Fibroblast of mammary gland (primary cell): ENCODE results near the gene BTF3.
A peak's percentile ranks its signal among the peaks of the same experiment; 100 is the strongest.
"Not testable (repeated sequence)": the region's sequence is repeated elsewhere in the genome, so short reads cannot be mapped to it uniquely, and the experiment has no call there.

Source experiments
- DNase-seq: peaks from one replicate; pipeline ENCODE4 v3.0.0-alpha.2; 2010; ENCODE audit warnings: low read depth
- H3K4me3 ChIP-seq: 2 replicates; pipeline ENCODE4 v1.5.1; 2011; ENCODE audit warnings: low read depth, mild to moderate bottlenecking, low read length, moderate library complexity; ENCODE audit not compliant: control insufficient read depth
- TF ChIP-seq, protein P1 (sequence below): conservative IDR thresholded peaks from 2 replicates; pipeline ENCODE4 v1.5.1; 2011; ENCODE audit warnings: low read depth, low read length, inconsistent platforms; ENCODE audit not compliant: control insufficient read depth, insufficient read depth

Gene BTF3

DNA sequence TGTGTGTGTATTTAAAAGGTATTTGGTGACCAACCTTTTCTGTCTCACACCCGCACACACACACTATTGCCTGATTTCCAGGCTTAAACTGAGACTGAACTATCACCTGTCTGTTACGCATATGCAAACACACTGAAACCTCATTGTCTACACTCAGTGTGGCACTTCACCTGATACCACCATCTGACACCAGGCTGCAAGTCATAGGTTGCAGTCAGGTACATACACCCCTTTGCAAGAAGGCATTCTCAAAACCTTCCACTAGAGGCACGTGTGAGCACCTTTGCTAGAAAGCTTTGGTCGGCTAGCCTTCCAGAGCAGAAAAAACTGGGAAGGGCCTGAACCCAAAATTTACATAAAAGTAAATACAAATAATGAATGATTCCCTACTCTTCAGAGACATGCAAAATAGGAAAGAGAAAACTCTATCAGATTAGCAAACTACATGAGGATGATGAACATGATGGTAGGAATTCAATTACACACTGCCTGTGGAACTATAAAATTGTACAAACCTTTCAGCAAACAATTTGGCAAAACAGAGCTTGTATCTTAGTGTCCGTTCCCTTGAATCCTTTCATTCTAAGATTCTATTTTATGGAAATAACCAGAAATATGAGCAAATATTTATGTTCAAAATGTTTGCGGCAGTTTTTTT, 43.7 kb upstream of the BTF3 start:
- H3K4me3 ChIP-seq: no peak overlapping the region
- TF ChIP-seq, protein P1, sequence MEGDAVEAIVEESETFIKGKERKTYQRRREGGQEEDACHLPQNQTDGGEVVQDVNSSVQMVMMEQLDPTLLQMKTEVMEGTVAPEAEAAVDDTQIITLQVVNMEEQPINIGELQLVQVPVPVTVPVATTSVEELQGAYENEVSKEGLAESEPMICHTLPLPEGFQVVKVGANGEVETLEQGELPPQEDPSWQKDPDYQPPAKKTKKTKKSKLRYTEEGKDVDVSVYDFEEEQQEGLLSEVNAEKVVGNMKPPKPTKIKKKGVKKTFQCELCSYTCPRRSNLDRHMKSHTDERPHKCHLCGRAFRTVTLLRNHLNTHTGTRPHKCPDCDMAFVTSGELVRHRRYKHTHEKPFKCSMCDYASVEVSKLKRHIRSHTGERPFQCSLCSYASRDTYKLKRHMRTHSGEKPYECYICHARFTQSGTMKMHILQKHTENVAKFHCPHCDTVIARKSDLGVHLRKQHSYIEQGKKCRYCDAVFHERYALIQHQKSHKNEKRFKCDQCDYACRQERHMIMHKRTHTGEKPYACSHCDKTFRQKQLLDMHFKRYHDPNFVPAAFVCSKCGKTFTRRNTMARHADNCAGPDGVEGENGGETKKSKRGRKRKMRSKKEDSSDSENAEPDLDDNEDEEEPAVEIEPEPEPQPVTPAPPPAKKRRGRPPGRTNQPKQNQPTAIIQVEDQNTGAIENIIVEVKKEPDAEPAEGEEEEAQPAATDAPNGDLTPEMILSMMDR: peak; percentile 85
- peak; percentile 58 for DNase-seq

DNA sequence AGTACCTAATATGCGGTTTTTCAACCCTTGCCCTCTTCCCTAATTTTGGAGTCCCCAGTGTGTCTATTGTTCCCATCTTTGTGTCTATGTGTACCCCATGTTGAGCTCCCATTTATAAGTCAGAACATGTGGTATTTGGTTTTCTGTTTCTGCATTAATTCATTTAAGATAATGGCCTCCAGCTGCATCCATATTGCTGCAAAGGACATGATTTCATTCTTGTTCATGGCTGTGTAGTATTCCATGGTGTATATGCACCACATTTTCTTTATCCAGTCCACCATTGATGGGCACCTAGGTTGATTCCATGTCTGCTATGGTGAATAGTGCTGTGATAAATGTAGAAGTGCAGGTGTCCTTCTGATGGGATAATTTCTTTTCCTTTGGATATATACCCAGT, 41.8 kb upstream of the BTF3 start:
- H3K4me3 ChIP-seq, DNase-seq: not testable (repeated sequence)

DNA sequence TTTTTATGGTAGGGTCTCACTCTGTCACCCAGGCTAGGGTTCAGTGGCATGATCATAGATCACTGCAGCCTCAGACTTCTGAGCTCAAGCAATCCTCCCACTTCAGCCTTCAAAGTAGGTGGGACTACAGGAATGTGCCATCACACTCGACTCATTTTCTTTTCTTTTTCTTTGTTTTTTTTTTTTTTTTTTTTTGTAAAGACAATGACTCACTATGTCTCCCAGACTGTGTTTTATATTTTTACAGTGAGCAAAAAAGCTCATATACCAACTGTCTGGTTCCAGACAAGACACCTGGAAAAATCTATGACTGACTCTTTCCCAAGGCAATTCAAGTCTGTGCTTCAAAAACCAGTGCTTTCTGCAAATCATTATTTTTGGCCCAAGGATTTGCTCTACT, 38.9 kb upstream of the BTF3 start:
- no peak overlapping the region for H3K4me3 ChIP-seq

DNA sequence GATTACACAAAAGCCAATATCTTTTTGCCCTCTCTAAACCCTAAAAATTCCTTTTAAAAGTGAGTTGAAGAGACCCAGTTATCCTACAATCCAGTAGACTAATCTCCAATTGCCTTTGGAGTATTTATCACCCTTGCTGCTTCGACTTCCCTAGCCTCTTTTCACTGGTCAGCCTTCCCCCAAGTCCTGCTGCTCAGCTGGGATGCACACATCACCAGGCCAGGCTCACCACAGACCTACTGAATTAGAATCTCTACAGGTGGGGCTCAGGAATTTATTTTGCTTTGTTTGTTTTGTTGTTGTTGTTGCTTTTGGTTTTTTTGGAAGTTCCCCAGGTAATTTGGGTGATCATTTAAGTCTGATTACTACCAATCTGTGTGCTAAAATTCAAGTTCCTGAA, 38.1 kb upstream of the BTF3 start:
- H3K4me3 ChIP-seq: no peak overlapping the region
- no peak for DNase-seq
- TF ChIP-seq, protein P1: no peak

More for the DNA sequence above, 38.9 kb upstream of the BTF3 start:
- no peak for DNase-seq
- TF ChIP-seq, protein P1: no peak

DNA sequence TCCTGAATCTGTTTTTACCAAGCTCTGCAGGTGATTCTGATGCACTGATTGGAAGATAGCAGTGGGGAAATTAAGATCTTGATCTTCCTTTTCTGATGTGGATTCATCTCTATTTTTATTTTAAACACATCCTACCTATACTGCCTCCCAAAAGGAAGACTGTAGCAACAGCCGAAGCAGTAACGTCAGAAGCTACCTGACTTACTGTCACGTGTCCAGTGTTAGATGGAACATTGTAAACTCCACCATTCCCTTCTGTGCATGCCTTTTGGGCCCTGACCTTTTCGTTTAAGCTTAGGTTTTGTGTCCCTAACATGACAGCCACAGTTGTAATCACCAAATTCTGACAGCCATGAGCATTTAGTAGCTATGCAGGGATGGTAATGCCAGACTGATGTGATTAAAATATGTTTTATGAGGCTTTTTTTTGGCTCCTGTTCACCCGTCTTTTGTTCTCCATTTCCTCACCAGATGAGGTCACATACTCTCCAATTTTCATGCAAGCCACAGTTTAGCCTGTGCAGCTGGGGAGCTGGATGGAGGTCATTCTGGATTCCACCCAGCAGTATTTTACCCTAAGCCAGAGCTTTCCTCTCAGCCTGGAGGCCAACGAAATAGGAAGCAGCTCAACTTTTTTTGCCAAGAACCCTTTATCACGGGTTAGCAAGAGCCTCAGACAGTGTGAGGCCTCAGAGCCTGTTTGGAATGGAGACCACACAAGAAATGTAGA, 34.1 kb upstream of the BTF3 start:
- H3K4me3 ChIP-seq: no peak overlapping the region
- DNase-seq: peak; percentile 33
- TF ChIP-seq, protein P1: no peak

DNA sequence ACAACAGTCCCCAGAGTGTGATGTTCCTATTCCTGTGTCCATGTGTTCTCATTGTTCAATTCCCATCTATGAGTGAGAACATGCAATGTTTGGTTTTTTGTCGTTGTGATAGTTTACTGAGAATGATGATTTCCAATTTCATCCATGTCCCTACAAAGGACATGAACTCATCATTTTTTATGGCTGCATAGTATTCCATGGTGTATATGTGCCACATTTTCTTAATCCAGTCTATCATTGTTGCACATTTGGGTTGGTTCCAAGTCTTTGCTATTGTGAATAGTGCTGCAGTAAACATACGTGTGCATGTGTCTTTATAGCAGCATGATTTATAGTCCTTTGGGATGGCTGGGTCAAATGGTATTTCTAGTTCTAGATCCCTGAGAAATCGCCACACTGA, 29.6 kb upstream of the BTF3 start:
- DNase-seq, H3K4me3 ChIP-seq: not testable (repeated sequence)

DNA sequence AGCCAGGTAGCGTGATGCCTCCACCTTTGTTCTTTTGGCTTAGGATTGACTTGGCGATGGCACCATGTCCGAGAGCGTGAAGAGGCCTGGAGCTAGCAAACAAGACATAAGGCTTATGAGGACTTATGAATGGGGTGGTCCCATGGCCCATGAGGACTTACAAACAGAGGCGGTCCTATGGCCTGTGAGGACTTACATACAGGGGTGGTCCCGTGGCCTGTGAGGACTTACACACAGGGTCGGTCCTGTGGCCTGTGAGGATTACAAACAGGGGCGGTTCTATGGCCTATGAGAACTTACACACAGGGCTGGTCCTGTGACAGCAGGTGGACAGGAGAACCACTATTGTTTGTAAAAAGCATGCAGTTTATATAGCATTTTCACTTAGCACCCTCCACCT, 28.4 kb upstream of the BTF3 start:
- TF ChIP-seq, protein P1: no peak

DNA sequence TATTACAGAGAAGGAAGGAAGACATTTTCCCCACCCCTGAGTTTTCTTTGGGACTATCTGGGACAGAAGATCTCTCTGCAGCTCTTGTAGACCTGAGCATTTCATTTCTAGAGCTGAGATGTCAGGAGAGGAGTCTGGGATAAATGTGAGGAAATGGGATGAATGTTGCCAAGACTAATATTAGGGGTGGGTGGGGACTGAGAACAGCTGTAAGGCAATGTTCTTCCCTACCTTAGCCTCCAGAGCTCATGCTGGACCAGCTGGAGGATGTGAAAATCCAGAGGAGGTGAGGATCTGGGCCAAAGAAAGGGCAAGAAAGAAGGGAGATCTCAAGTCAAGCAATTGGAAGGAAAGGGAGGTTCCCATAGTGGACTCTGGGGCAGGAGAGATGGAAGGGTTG, 26.6 kb upstream of the BTF3 start:
- TF ChIP-seq, protein P1: no peak

More for the DNA sequence above, 28.4 kb upstream of the BTF3 start:
- H3K4me3 ChIP-seq: no peak overlapping the region
- no peak for DNase-seq

More for the DNA sequence above, 26.6 kb upstream of the BTF3 start:
- no peak for DNase-seq
- H3K4me3 ChIP-seq: no peak overlapping the region
